ENCODE data around the gene UGT1A10.
"Not testable (repeated sequence)": the region's sequence is repeated elsewhere in the genome, so short reads cannot be mapped to it uniquely, and the experiment has no call there.

The UGT1A10 gene

DNA sequence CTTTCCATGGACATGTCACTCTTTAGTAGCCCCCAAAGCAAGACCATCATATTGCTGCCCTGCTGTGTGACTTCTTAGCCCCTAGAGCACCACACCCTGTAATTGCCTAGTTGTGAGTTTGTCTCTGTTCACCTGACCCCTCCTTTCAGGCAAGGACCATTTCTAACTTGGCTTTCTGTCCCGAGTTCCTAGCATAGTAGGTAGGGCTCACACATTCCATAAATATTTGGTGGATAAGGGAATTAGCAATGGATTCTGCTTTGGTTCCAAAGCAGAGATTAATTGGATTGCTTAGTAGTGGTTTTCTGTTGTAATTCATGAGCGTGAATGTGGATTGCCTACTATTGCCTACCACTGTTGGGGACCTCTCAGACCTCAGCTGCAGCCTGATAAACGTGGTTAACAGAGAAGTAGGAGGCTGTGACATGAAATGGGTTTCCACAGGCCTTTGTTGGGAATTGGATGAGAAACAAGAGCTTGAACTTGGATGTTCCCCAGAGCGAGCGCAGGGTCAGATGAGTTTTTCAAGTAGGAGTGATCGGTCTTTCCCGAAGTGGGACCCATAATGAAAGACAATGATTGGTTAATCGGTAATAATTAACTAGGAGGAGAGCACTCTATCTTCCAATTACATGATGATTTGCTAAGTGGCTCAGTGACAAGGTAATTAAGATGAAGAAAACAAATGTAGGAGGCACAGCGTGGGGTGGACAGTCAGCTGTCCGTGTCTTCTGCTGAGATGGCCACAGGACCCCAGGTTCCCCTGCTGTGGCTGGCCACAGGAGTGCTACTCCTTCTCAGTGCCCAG is 110.4 kb downstream of the UGT1A10 start:
- no peak for DNase-seq

DNA sequence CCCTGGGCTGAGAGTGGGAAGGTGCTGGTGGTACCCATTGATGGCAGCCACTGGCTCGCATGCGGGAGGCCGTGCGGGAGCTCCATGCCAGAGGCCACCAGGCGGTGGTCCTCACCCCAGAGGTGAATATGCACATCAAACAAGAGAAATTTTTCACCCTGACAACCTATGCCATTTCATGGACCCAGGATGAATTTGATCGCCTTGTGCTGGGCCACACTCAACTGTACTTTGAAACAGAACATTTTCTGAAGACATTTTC is 111.0 kb downstream of the UGT1A10 start:
- DNase-seq, result no peak

DNA sequence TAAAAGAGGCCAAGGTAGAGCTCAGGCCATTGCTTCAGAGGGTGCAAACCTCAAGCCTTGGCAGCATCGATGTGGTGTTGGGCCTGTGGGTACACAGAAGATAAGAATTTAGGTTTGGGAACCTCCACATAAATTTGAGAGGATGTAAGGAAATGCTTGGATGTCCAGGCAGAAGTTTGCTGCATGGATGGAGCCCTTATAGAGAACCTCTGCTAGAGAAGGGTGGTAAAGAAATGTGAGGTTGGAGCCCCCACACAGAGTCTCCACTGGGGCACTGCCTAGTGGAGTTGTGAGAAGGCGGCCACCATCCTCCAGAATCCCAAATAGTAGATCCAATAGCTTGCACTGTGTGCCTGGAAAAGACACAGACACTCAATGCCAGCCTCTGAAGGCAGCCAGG is 114.4 kb downstream of the UGT1A10 start:
- not testable (repeated sequence) for DNase-seq

GRCh38 chr2:233751212-233752009 is 115.2 kb downstream of the UGT1A10 start:
- DNase-seq, result not testable (repeated sequence)

DNA sequence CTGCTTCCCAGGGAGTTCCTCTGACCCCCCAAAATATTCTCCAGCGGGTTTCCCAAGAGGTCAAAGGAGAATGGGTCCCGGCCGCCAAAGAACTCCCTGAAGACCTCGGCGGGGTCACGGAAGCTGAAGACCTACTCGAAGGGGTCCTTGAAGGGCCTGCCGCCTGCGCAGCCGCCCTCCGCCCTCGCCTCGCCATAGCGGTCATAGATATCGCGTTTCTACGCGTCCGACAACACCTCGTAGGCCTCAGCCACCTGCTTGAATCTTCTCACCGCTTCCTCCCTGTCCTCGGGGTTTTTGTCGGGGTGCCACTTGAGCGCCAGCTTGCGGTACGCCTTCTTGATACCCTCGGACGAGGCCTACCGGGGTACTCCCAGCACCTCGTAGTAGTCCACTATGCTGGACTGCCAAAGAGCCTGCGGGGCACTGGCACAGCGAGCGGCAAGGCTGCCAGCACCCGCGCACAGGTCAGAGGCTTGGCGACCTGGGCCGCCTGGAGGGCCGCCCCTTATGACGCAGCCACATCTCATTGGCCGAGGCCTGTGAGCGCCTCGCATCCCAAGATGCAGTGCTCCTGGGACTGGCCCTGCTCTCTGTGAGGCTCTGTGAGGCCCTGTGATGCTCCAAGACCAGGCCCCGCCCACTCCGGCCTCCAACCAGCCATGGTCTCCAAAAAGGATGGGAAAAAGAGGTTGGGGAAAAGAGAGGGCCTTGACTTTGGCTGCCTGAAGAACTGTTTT is 118.8 kb downstream of the UGT1A10 start:
- DNase-seq, result no peak

GRCh38 chr2:233756429-233757081 is 120.3 kb downstream of the UGT1A10 start:
- no peak for DNase-seq

- no peak for DNase-seq
Measured at GRCh38 chr2:233758141-233758540, 121.9 kb downstream of the UGT1A10 start.

DNA sequence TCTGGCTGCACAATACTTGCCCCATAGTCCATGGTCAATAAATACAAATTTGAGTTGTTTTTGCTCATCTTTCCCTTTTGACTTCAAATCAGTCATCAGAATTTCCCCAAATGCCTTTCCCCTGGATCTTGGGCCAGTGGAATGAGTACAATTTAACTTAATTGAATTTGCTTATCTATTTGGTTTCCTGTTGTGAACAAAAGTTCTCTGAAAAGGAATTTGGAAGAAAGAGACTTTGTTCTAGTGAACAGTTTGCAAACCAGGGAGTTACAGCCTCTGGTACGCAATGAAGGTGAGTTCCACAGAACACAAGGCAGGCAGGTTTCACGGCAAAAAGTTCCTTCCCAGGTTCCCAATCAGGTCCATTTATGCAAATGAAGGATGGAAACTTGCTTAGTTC is 122.6 kb downstream of the UGT1A10 start:
- DNase-seq, result no peak

- DNase-seq, result no peak
Measured at GRCh38 chr2:233760043-233760442, 123.8 kb downstream of the UGT1A10 start, which contains the start of gene UGT1A1. TSS of gene UGT1A1 (plus strand) at chr2:233760270. CDS start at chr2:233760288, 18 bp downstream.

GRCh38 chr2:233761040-233761769 is 125.0 kb downstream of the UGT1A10 start:
- no peak for DNase-seq

DNA sequence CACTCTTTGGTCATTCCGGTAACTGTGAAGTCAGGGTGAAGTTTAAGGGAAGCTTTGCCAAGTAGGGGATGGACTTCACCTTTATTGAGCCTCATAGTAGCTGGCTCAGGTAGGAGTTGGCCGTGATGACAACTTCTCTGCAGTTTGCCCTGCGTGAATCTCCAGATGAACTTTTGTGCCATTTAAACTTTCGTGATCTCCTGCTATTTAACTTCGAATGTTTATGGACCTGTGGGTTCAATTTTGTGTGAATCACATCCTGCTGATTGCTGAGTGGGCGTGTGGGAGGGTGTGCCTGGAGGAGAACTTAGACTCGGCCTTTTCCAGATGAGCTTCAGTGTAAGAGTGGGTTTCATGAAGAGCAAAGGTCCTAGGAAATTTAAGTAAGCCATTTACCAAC is 128.0 kb downstream of the UGT1A10 start:
- no peak for DNase-seq

DNA sequence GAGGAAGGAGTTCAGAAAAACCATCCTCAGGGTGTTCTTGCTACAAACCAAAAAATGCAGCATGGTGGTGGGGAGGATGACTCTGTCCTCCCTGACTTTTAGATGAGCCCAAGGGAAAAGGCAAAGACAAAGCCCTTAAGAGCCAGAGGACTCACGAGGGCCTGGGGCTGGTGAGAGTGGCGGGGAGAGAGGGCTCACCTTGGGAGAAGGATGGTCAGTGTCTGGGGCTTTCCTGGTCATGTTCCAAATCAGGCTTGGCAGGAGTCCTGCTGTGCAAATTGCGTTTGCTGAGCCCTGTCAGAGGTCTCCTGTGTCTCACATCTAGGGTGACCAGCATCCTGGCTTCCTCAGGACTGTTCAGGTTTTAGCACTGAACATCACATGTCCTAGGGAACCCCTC is 128.5 kb downstream of the UGT1A10 start:
- DNase-seq, result no peak

DNA sequence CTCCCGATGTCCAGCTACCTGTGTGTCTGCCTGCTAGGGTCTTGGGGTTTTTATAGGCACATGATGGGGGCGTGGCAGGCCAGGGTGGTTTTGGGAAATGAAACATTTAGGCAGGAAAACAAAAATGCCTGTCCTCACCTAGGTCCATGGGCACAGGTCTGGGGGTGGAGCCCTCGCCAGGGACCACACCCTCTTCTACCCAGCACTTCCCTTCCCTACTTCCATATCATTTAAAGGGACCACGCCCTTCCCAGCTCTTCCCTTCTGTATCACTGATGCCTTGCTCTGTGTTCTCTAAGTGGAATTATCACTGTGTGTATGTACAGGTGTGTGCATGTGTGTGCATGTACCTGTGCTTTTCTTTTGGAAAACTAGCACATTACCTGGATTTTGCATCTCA is 130.2 kb downstream of the UGT1A10 start:
- DNase-seq, result no peak

DNA sequence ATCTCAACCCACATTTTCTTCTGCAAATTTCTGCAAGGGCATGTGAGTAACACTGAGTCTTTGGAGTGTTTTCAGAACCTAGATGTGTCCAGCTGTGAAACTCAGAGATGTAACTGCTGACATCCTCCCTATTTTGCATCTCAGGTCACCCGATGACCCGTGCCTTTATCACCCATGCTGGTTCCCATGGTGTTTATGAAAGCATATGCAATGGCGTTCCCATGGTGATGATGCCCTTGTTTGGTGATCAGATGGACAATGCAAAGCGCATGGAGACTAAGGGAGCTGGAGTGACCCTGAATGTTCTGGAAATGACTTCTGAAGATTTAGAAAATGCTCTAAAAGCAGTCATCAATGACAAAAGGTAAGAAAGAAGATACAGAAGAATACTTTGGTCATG is 131.8 kb downstream of the UGT1A10 start:
- DNase-seq, result no peak

GRCh38 chr2:233769260-233769659 is 133.0 kb downstream of the UGT1A10 start:
- DNase-seq, result no peak

DNA sequence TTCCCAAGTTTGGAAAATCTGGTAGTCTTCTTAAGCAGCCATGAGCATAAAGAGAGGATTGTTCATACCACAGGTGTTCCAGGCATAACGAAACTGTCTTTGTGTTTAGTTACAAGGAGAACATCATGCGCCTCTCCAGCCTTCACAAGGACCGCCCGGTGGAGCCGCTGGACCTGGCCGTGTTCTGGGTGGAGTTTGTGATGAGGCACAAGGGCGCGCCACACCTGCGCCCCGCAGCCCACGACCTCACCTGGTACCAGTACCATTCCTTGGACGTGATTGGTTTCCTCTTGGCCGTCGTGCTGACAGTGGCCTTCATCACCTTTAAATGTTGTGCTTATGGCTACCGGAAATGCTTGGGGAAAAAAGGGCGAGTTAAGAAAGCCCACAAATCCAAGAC is 135.9 kb downstream of the UGT1A10 start:
- DNase-seq, result no peak

- no peak for DNase-seq
Measured at GRCh38 chr2:233772583-233772982, 136.3 kb downstream of the UGT1A10 start.

GRCh38 chr2:233773854-233774253 is 137.6 kb downstream of the UGT1A10 start:
- DNase-seq, result no peak

GRCh38 chr2:233775414-233775813 is 139.2 kb downstream of the UGT1A10 start:
- no peak for DNase-seq

- DNase-seq, result no peak
Measured at GRCh38 chr2:233778030-233778429, 141.8 kb downstream of the UGT1A10 start, which contains the start of gene MROH2A. TSS of gene MROH2A (plus strand) at chr2:233778330. CDS start at chr2:233779359, 1,029 bp downstream.

- DNase-seq, result no peak
Measured at GRCh38 chr2:233779722-233780121, 143.5 kb downstream of the UGT1A10 start.

GRCh38 chr2:233780771-233781170 is 144.5 kb downstream of the UGT1A10 start:
- no peak for DNase-seq

All from stimulated activated CD8-positive, alpha-beta memory T cell treated with anti-CD3 and anti-CD28 coated beads, Interleukin-4, amount 100 ng/mL, for 48 hours (primary cell).